SU-DHL-6 (cell line): ENCODE measurements around the gene BCAS3.

ENCODE experiments used
- H2AFZ ChIP-seq: fragments of 200-600 bp; sonication (generic); 2 replicates; pipeline ENCODE4 v1.6.1; 2014; ENCODE audit warnings: low read depth, mild to moderate bottlenecking, moderate library complexity, mixed read lengths, antibody characterized with exemption, low read length; ENCODE audit not compliant: severe bottlenecking
- H3F3A ChIP-seq: fragments of 200-600 bp; shearing (Covaris generic); 2 replicates; pipeline ENCODE4 v1.6.0; 2016; ENCODE audit warnings: antibody characterized with exemption, mild to moderate bottlenecking; ENCODE audit not compliant: insufficient read depth
- H3K27ac ChIP-seq: fragments of 200-600 bp; sonication (generic); 2 replicates; pipeline ENCODE4 v1.5.1; 2016; ENCODE audit warnings: low read depth, mild to moderate bottlenecking, low read length, moderate library complexity, mixed read lengths
- H3K27me3 ChIP-seq: fragments of 200-600 bp; sonication (generic), shearing (Covaris generic); 2 replicates; pipeline ENCODE4 v1.6.0; 2014; ENCODE audit warnings: mild to moderate bottlenecking, low read length
- H3K36me3 ChIP-seq: fragments of 200-600 bp; sonication (generic); 2 replicates; pipeline ENCODE4 v1.6.1; 2014; ENCODE audit warnings: mild to moderate bottlenecking, low read length, mixed read lengths
- H3K4me2 ChIP-seq: fragments of 300-600, 200-600 bp; shearing (Covaris generic), sonication (generic); 2 replicates; pipeline ENCODE4 v1.6.0; 2014; ENCODE audit warnings: low read length, low read depth, mild to moderate bottlenecking; ENCODE audit not compliant: poor library complexity, severe bottlenecking
- H3K4me3 ChIP-seq: fragments of 200-600 bp; sonication (generic); 2 replicates; pipeline ENCODE4 v1.5.1; 2014; ENCODE audit warnings: antibody characterized with exemption, low read length, mild to moderate bottlenecking, mixed read lengths; ENCODE audit not compliant: insufficient read depth, poor library complexity, severe bottlenecking
- H3K79me2 ChIP-seq: fragments of 200-600 bp; sonication (generic); 2 replicates; pipeline ENCODE4 v1.6.1; 2014; ENCODE audit warnings: mild to moderate bottlenecking, low read length, moderate library complexity; ENCODE audit not compliant: insufficient read depth
- H3K9ac ChIP-seq: fragments of 200-600 bp; sonication (generic); 2 replicates; pipeline ENCODE4 v1.7.0; 2014; ENCODE audit warnings: mild to moderate bottlenecking, low read length
- H3K9me2 ChIP-seq: fragments of 200-600 bp; sonication (generic); replicated peaks from 2 replicates; pipeline ENCODE4 v1.6.1; 2014; ENCODE audit warnings: low read length; ENCODE audit not compliant: insufficient read depth
- H3K9me3 ChIP-seq: fragments of 200-600 bp; sonication (generic); 2 replicates; pipeline ENCODE4 v1.6.1; 2014; ENCODE audit warnings: low read length, mixed read lengths; ENCODE audit not compliant: insufficient read depth
- H4K20me1 ChIP-seq: fragments of 200-600 bp; sonication (generic); 2 replicates; pipeline ENCODE4 v1.6.1; 2014; ENCODE audit warnings: low read depth, mild to moderate bottlenecking, antibody characterized with exemption, low read length, moderate library complexity, mixed read lengths
- EZH2phosphoT487 ChIP-seq: fragments of 200-600 bp; sonication (generic), shearing (Covaris generic); conservative IDR thresholded peaks from 2 replicates; pipeline ENCODE4 v1.6.1; 2018; ENCODE audit warnings: mild to moderate bottlenecking, antibody characterized with exemption, low read length, moderate library complexity, mixed read lengths
- TF ChIP-seq, protein P1 (sequence below): fragments of 200-600 bp; sonication (generic); IDR thresholded peaks from one replicate; pipeline ENCODE4 v1.5.1; 2017; ENCODE audit warnings: antibody characterized with exemption, mild to moderate bottlenecking, low read length, moderate library complexity; ENCODE audit not compliant: insufficient read depth, poor library complexity, severe bottlenecking

The BCAS3 gene

DNA sequence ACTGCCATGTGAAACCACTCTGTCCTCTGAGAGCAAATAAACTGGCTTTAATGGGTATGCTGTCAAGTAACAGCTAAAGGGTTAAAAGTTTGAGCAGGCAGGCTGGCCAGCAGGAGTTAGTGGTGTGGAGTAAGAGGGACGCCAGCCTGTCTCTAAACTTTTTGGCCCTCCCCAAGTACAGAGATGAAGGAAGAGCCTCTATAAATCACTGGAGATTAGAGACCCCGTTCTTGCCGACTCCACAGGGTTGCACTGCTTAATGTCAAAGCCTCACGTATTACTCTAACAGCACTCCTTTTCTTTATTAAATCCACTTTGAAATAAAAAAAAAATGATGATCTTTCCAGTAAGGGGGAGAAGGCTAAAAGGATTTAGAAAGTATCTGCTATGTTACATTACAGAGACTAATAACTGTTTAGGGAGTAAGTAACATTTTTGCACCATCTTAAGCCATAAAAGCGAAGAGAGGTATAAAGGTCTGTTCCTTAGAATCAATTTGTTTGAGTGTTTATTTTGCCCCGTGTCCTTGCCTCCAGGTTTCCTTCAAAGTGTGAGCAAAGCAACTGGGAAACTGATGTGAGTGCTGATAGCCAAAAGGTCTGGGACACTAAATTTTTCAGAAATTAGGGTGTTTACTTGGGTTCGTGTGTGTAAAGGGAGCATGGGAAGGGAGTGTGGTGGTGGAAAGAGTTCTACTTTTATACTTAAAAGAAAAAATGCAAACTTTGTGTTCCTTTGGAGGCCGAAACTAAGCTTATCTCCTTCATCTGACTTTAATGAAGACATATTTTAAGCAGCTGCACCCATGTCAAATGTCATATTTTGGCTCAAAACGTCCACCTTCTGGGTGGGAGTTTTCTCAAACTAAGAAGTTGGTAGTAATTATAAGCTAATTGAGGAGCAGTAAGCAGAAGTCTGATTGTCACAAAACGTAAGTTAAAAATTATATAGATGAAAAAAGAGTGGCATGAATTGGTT, 612.0 kb downstream of the BCAS3 start:
- no peaks in the 10 kb centered on the region for H3K9me3 ChIP-seq
- H3F3A ChIP-seq: no peaks in the 10 kb centered on the region
- H3K36me3 ChIP-seq: no peaks in the 10 kb centered on the region
- no peaks in the 10 kb centered on the region for H3K27me3 ChIP-seq
- TF ChIP-seq, protein P1, sequence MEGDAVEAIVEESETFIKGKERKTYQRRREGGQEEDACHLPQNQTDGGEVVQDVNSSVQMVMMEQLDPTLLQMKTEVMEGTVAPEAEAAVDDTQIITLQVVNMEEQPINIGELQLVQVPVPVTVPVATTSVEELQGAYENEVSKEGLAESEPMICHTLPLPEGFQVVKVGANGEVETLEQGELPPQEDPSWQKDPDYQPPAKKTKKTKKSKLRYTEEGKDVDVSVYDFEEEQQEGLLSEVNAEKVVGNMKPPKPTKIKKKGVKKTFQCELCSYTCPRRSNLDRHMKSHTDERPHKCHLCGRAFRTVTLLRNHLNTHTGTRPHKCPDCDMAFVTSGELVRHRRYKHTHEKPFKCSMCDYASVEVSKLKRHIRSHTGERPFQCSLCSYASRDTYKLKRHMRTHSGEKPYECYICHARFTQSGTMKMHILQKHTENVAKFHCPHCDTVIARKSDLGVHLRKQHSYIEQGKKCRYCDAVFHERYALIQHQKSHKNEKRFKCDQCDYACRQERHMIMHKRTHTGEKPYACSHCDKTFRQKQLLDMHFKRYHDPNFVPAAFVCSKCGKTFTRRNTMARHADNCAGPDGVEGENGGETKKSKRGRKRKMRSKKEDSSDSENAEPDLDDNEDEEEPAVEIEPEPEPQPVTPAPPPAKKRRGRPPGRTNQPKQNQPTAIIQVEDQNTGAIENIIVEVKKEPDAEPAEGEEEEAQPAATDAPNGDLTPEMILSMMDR: no peak
- no peak for TF ChIP-seq EZH2phosphoT487
- H3K9me2 ChIP-seq: no peaks in the 10 kb centered on the region
- no peak overlapping the region for H3K4me3 ChIP-seq
- H4K20me1 ChIP-seq: no peaks in the 10 kb centered on the region
- no peak overlapping the region for H3K27ac ChIP-seq
- H3K79me2 ChIP-seq: no peaks in the 10 kb centered on the region
- H2AFZ ChIP-seq: no peak overlapping the region
- no peak overlapping the region for H3K9ac ChIP-seq
- no peak overlapping the region for H3K4me2 ChIP-seq

DNA sequence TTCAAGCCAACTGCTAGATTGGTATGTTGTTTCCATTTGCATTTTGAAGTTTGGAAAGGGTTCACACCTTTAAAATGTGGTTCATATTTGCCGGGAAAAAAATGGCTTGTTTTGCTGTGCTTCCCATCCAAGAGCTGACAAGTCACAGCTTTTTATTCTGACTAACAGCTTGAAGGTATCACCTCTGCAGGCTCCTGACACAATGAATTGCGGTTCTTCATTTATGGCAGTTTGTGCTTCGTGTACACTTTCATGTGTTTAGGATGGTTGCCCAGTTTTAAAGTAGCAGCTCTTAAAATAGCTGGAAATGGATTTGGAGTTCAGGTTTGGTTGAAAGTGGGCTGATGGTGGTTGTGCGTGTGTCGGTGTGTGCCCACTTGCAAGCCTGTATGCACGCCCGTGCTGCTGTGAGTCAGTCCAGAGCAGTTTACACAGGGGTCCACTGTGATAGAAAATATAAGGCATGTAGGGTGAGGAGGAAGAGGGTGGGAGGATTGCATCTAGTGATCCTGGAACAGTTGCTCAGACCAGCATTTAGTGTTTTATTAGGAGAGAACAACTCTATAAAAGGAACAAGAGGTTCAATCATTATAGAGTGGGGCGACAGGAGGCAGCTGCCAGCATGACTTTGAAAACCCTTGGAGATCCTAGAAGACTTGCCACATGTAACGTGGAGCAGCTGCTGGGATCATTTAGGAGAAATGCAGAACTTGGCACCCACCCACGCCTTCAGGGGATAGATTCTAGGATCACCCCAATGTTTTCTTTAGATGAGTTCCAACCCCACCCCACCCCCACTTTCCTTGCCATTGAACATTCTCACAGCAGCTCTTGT, 614.0 kb downstream of the BCAS3 start:
- Histone ChIP-seq H3K27me3 (no peaks in the 10 kb centered on the region), H3K9me2 (no peaks in the 10 kb centered on the region), H3K9me3 (no peaks in the 10 kb centered on the region), H3K9ac (no peak overlapping the region), H3F3A (no peaks in the 10 kb centered on the region), H3K36me3 (no peaks in the 10 kb centered on the region), H4K20me1 (no peaks in the 10 kb centered on the region), H2AFZ (no peak overlapping the region), H3K27ac (no peak overlapping the region), H3K79me2 (no peaks in the 10 kb centered on the region), H3K4me3 (no peak overlapping the region), H3K4me2 (no peak overlapping the region)
- no peak for TF ChIP-seq EZH2phosphoT487
- TF ChIP-seq, protein P1: no peak

DNA sequence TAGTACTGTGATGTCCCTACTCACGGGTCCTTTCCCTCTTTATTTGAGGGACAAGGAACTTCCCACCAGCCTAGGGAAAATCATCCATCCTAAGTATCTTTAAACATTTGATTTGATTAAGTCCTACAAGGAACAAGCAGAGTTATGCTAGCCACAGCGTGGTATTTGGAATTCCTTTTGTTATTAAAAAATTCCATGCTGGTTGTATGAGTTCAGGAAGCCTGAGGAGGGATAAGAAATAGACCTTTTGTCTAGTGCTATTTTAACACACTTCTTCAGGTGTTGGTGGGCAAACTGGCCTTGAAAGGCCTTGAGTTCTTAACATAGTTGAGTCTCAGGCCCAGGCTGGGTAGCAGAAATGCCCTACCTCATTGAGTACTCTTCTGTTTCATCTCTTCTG, 616.6 kb downstream of the BCAS3 start:
- H3F3A ChIP-seq: no peaks in the 10 kb centered on the region
- H3K4me3 ChIP-seq: no peak overlapping the region
- H4K20me1 ChIP-seq: no peaks in the 10 kb centered on the region
- H3K4me2 ChIP-seq: no peak overlapping the region
- H3K9me2 ChIP-seq: no peaks in the 10 kb centered on the region
- no peak overlapping the region for H2AFZ ChIP-seq
- no peak overlapping the region for H3K9ac ChIP-seq
- H3K79me2 ChIP-seq: no peaks in the 10 kb centered on the region
- TF ChIP-seq, protein P1: no peak
- no peak for TF ChIP-seq EZH2phosphoT487
- H3K36me3 ChIP-seq: no peaks in the 10 kb centered on the region
- no peaks in the 10 kb centered on the region for H3K9me3 ChIP-seq
- no peaks in the 10 kb centered on the region for H3K27me3 ChIP-seq
- no peak overlapping the region for H3K27ac ChIP-seq
